GM12892 (cell line): Measurements from ENCODE around the gene KLHL18.

Source experiments
- POLR2A ChIP-seq: IDR thresholded peaks from 2 replicates; pipeline ENCODE4 v1.6.1; 2011; ENCODE audit warnings: low read depth, low read length, control low read depth
- POLR2AphosphoS5 ChIP-seq: IDR thresholded peaks from 2 replicates; pipeline ENCODE4 v1.6.1; 2011; ENCODE audit warnings: low read depth, low read length, control low read depth

- TF ChIP-seq POLR2AphosphoS5 (no peak), POLR2A (no peak)
Observed at GRCh38 chr3:47274652-47275051, 8.1 kb upstream of the KLHL18 start.
